Activated T-cell treated with anti-CD3 and anti-CD28 coated beads, Interleukin-2, amount 50 U/mL, for 72 hours (primary cell): ENCODE measurements around the gene NELFB. TPM values are rescaled to one million over a fixed set of nuclear protein-coding genes. Genes with fewer than 3 reads are reported as not detected.
A peak's percentile ranks its signal among the peaks of the same experiment; 100 is the strongest.

Experiments
- ATAC-seq, 2 donors: fragments of 150-1000 bp; cut with Tn5 transposase; replicated peaks in 1 of 2; 2 replicates each; pipeline ENCODE4 v1.10.0; 2021; ENCODE audit warnings: moderate library complexity in 2 of 2, mild to moderate bottlenecking in 1 of 2
- DNase-seq, 2 donors: peaks; one replicate each; pipeline ENCODE4 v3.0.0; 2021 to 2022; ENCODE audit warnings: mixed read lengths in 1 of 2
- H3K27ac Mint-ChIP-seq: one replicate; pipeline ENCODE4 v1.8.0; 2022; ENCODE audit warnings: mild to moderate bottlenecking, moderate library complexity, mixed read lengths
- H3K27me3 Mint-ChIP-seq: one replicate; pipeline ENCODE4 v1.8.0; 2022; ENCODE audit warnings: low read depth, mixed read lengths
- H3K36me3 Mint-ChIP-seq, 2 donors: one replicate each; pipeline ENCODE4 v1.8.0; 2022; ENCODE audit warnings: mixed read lengths in 2 of 2, mild to moderate bottlenecking in 1 of 2; ENCODE audit not compliant: insufficient read depth in 2 of 2
- H3K4me1 Mint-ChIP-seq: one replicate; pipeline ENCODE4 v1.8.0; 2022; ENCODE audit warnings: low read depth, mixed read lengths
- H3K4me3 Mint-ChIP-seq, 2 donors: one replicate each; pipeline ENCODE4 v1.8.0; 2022; ENCODE audit warnings: mild to moderate bottlenecking in 2 of 2, mixed read lengths in 2 of 2, moderate library complexity in 2 of 2
- H3K9me3 Mint-ChIP-seq, 2 donors: one replicate each; pipeline ENCODE4 v1.8.0; 2022; ENCODE audit warnings: mixed read lengths in 2 of 2
- total RNA-seq, 2 donors: library from RNA; stranded (reverse); gene quantifications; one replicate each; pipeline ENCODE4 v1.2.3, GENCODE V29; 2022

Gene NELFB
- total RNA-seq, 2 donors from 2014 or later: 53.1 to 56.6 TPM

DNA sequence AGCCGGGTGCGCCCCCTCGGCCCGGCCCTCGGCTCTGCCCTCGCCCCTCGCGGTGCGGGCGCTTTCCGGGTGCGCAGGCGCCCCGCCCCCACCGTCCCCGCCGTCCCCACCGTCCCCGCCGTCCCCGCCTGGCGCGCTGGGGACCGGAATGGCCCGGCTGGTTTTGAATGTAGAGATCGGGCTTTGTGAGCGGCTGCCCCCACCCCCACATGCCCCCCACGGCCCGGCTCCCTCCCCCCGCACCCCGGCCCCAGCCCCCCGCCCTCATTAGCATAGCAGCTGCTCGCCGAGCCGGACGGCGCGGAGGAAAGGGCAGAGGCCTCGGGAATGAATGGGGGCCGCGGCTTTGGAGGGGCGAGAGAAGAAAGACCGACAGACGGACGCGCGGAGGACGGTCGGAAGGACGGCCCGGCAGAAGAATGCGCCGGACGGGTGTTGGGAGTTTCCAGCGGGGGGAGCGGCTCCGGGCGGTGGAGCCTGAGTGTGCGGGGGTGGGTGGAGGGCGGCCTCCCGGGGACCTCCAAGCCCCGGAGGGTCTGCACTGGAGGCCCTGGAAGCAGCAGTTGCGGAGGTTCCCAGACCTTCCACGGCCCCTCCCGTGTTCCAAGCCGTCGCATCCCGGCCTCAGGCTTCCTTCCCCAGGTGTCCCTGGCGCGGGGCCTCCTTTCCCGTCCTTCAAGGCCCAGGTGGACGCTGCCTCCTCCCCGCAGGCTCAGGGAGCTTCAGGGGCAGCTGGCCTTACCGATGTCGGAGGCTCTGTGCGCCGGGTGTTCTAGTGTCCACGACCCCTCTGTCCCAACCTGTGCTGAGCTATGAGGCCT, 40.9 kb downstream of the NELFB start:
- H3K4me3 Mint-ChIP-seq: peak overlapping the region; percentile 25 to 82
- H3K27ac Mint-ChIP-seq: no peak overlapping the region
- H3K27me3 Mint-ChIP-seq: peaks cover 47% of the 10 kb centered on the region
- no peaks in the 10 kb centered on the region for H3K36me3 Mint-ChIP-seq
- no peak for DNase-seq
- no peaks in the 10 kb centered on the region for H3K9me3 Mint-ChIP-seq
- peak; percentile 34 to 48 for ATAC-seq
- peaks cover 19% of the 10 kb centered on the region for H3K4me1 Mint-ChIP-seq

DNA sequence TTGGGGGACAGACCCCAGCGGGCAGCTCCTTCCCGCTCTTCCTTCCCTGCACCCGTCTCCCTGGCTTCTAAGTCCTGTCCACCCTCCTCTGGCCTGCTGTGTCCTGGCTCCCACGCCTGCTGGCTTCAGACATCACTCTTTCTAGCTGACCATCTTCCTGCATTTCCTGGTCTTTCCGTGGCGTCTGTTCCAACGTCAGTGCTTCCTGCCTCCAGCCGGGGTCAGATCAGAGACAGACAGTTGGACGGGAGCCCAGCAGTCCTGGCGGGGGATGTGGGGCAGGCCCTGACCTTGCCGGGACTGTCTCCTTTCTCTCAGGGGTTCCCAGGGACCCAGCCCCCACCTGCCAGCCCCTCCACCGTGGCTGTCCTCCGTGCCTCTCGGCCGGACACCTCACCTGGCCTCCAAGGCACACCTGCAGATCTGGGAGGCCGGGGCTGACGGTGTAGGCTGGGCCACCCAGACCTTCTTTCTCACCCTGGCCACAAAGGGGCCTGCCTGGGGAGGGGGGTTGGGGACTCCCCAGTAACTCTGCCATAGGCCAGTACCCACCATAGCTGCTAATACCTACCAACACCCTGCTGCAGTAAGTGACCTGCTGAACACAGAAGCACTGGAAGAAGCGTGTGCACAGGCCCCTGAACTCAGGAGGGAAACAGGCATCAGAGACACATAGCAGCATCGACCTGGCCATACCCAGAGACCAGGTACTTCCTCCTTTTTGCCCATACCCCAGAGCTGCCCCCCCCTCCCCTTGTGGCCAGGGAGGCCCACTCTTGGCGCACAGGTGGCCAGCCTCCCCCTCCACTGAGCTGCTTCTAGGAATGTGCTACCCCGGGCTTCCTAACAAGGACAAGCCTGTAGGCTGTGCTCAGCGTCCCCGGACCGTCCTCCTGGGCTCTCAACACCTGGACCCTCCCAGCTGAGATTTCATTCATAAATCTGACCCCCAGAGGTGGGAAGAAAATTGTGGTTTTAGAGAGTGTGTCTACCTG, 41.8 kb downstream of the NELFB start:
- H3K27me3 Mint-ChIP-seq: peaks cover 47% of the 10 kb centered on the region
- no peaks in the 10 kb centered on the region for H3K9me3 Mint-ChIP-seq
- H3K36me3 Mint-ChIP-seq: no peaks in the 10 kb centered on the region
- no peak overlapping the region for H3K27ac Mint-ChIP-seq
- DNase-seq (no peak), ATAC-seq (no peak)
- peak overlapping the region; percentile 33 to 82 for H3K4me3 Mint-ChIP-seq
- peaks cover 19% of the 10 kb centered on the region for H3K4me1 Mint-ChIP-seq

DNA sequence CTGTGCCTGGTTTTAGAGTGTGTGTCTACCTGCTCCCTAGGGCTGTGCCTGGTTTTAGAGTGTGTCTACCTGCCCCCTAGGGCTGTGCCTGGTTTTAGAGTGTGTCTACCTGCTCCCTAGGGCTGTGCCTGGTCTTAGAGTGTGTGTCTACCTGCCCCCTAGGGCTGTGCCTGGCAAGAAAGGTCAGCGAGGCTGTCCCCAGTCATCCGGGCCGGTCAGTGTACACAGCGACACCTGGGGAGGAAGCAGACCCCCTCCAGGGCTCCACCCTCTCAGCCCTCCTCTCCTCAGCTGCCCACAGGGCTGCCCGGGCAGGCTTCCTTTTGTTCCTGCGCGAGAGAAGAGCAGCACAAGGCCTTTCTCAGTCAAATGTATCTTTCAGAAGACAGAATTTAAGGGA, 42.8 kb downstream of the NELFB start:
- Mint-ChIP-seq H3K9me3 (no peaks in the 10 kb centered on the region), H3K36me3 (no peaks in the 10 kb centered on the region), H3K27me3 (peaks cover 47% of the 10 kb centered on the region), H3K27ac (no peak overlapping the region), H3K4me3 (no peak overlapping the region), H3K4me1 (peaks cover 19% of the 10 kb centered on the region)
- no peak for DNase-seq
- no peak for ATAC-seq

DNA sequence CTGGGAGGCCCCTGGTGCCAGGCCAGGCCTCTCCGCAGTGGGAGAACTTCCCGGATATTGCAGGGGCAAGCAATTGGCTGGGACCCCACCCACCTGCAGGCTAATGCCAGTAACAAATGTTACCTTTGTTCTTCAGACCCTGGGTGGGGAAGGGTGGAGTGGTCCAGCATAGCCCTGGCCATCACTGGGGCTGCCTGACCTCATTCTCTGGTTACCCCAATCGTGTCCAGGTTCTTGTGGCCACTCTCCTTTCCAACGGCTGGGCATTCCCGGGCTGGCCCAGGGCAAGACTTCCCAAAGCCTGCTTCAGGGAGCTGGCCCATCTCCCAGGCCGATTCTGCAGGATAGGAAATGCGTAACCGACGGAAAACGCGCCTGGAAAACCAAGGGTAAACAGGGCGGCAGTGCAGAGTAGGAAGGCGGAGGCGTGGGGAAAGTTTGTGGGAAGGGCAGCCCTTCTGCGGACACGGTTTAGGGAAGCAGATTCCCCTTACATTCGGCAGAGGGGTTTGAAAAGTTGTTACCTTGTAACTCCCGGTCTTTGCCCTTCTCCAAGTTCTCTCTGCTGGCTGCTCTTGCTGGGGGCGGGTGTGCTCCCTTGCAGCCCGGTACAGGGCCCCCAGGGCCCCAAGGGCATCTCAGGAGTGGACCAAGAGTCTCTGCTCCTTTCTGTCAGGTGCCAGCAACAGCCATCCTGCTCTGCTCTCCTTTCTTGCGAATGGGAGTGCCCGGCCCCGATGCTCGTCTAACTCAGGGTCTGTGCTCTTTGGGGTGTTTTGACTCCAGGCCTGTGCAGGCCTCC, 43.5 kb downstream of the NELFB start:
- H3K4me3 Mint-ChIP-seq: no peak overlapping the region
- H3K4me1 Mint-ChIP-seq: peaks cover 19% of the 10 kb centered on the region
- no peaks in the 10 kb centered on the region for H3K9me3 Mint-ChIP-seq
- H3K27me3 Mint-ChIP-seq: peaks cover 40% of the 10 kb centered on the region
- ATAC-seq (no peak), DNase-seq (no peak)
- no peak overlapping the region for H3K27ac Mint-ChIP-seq
- H3K36me3 Mint-ChIP-seq: no peaks in the 10 kb centered on the region

DNA sequence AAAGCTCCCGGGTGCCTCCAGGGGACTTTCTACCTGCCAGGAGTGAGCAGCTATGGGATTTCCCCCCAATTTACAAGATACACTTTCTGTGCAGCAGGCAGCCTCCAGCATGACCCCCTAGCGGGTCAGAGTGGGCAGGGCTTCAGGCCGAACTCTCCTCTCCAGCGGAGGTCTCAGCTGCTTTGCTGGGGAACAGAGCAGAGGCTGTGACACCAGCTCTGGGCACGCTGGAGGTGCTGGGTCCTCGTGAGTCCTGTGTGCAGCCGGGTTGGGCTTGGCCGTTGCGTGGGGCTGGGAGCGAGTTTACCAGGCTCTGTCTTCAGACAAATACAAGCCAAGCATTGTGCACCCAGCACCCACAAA, 44.1 kb downstream of the NELFB start:
- H3K4me1 Mint-ChIP-seq: peaks cover 19% of the 10 kb centered on the region
- H3K4me3 Mint-ChIP-seq: no peak overlapping the region
- ATAC-seq (no peak), DNase-seq (no peak)
- H3K9me3 Mint-ChIP-seq: no peaks in the 10 kb centered on the region
- no peaks in the 10 kb centered on the region for H3K36me3 Mint-ChIP-seq
- peaks cover 38% of the 10 kb centered on the region for H3K27me3 Mint-ChIP-seq
- H3K27ac Mint-ChIP-seq: no peak overlapping the region

DNA sequence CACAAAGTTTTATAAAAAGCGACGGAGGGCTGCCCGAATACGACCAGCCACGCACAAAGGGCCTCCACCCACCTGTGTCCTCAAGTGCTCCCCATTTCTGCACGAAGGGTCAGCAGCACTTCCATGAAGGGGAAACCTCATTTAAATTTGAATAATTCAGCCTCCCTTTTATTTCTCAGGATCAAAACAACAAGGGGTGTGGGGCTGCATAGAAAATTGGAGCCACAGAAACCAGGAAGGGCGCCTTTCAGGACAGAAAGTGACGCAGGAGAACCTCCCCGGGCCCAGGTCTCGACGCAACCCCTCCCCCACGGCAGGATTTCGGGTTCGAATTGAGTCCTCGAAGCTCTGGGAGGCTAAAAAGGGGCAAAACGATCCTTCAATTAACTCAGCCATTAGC, 44.8 kb downstream of the NELFB start:
- peaks cover 38% of the 10 kb centered on the region for H3K27me3 Mint-ChIP-seq
- ATAC-seq (no peak), DNase-seq (no peak)
- H3K27ac Mint-ChIP-seq: no peak overlapping the region
- no peaks in the 10 kb centered on the region for H3K9me3 Mint-ChIP-seq
- no peaks in the 10 kb centered on the region for H3K36me3 Mint-ChIP-seq
- H3K4me3 Mint-ChIP-seq: peak overlapping the region; percentile 50 to 69
- peaks cover 15% of the 10 kb centered on the region for H3K4me1 Mint-ChIP-seq

DNA sequence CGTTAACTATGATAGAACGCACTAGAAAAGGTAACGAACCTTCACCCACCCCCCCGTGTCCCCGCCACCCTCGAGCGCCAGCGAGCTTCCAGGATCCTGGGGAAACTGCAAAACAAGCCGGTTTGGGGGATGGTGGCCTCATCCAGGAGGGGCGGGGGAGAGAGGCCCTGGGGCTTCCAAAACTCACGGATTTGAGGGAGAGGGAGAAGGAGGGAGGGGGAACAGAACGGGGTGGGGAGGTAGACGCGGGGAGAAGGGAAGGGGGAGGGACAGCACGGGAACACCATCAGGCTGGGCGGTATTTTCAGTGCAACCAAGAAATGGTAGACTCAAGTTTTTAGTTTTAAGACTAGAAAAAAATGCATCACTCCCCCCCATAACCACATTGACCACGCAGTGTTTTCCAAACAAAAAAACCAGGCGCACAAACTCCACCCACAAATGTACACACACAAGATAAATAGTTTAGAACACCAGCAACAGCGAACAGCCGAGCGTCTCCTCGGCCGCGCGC, 45.5 kb downstream of the NELFB start:
- H3K4me1 Mint-ChIP-seq: peaks cover 15% of the 10 kb centered on the region

DNA sequence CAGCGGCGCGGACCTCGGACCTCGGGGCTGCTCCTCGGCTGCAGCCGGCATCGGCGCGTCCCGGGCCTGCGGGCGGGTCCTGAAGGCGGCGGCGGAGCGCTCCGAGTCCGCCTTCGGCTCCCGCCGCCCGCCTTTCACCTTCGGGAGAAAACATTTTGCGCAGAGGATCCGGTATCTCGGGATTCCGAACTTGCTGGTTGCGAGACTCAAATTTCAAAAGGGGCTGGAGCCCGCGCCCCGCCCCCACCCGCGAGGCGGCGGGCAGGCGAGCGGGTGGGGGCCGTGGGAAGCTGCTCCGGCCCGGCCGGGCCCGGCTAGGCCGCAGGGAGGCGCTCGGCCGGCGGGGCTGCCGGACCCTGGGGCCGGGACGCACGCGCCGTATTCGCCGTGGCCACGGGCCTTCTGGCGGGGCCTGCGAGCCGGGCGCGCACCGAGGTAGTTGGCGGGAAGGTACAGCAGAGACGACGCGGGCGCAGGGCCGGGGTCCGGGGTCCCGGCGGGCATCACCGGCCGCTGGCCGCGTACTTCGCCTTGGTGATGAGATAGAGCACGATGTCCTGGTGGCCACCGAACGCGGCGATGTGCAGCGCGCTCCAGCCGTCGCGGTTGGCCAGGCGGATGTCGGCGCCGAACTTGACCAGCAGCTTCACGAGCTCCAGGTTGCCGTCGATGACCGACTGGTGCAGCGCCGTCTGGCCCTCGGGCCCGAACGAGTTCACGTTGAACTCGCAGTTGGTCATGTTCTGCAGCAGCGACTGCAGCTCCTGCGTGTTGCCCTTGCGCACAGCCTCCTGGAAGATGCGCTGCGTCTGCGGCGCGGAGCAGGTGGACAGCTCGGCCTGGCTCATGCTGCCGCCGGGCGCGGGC, 46.2 kb downstream of the NELFB start:
- no peaks in the 10 kb centered on the region for H3K9me3 Mint-ChIP-seq
- ATAC-seq (peak; percentile 27 to 31), DNase-seq (peak; percentile 44 to 51)
- H3K36me3 Mint-ChIP-seq: no peaks in the 10 kb centered on the region
- H3K4me3 Mint-ChIP-seq: peak overlapping the region; percentile 87 to 91
- H3K4me1 Mint-ChIP-seq: peaks cover 15% of the 10 kb centered on the region
- H3K27ac Mint-ChIP-seq: no peak overlapping the region
- peaks cover 37% of the 10 kb centered on the region for H3K27me3 Mint-ChIP-seq

More for the DNA sequence above, 45.5 kb downstream of the NELFB start:
- Mint-ChIP-seq H3K27ac (no peak overlapping the region), H3K36me3 (no peaks in the 10 kb centered on the region), H3K9me3 (no peaks in the 10 kb centered on the region), H3K27me3 (peaks cover 38% of the 10 kb centered on the region), H3K4me3 (peak overlapping the region; percentile 87 to 91)
- DNase-seq (no peak), ATAC-seq (no peak)

DNA sequence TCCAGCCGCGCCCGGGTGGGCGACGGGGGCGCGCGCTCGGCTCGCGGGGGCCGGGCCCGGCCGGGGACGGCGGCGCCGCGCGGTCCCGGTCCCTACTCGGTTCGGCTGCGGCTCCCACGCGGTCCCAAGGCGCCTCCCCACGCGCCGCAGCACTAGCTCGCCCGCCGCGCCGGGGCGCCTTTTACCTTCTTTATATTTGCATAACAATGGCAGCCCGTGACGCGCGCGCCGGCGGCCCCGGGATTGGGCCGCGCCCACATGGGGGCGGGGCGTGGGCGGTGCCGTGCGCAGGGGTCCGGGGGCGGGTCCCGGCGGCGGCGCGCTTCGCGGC, 47.0 kb downstream of the NELFB start, which contains the start of gene NRARP:
TSS of gene NRARP (minus strand) at position 154 of the 331 bp plus-strand sequence. CDS start 343 bp downstream, outside the sequence.
- no peaks in the 10 kb centered on the region for H3K36me3 Mint-ChIP-seq
- peaks cover 9% of the 10 kb centered on the region for H3K4me1 Mint-ChIP-seq
- ATAC-seq (peak; percentile 78 to 82), DNase-seq (peak; percentile 93 to 97)
- H3K27ac Mint-ChIP-seq: no peak within 1 kb of the TSS
- no peaks in the 10 kb centered on the region for H3K9me3 Mint-ChIP-seq
- peaks cover 29% of the 10 kb centered on the region for H3K27me3 Mint-ChIP-seq
- H3K4me3 Mint-ChIP-seq: peak within 1 kb of the TSS; percentile 87 to 91

DNA sequence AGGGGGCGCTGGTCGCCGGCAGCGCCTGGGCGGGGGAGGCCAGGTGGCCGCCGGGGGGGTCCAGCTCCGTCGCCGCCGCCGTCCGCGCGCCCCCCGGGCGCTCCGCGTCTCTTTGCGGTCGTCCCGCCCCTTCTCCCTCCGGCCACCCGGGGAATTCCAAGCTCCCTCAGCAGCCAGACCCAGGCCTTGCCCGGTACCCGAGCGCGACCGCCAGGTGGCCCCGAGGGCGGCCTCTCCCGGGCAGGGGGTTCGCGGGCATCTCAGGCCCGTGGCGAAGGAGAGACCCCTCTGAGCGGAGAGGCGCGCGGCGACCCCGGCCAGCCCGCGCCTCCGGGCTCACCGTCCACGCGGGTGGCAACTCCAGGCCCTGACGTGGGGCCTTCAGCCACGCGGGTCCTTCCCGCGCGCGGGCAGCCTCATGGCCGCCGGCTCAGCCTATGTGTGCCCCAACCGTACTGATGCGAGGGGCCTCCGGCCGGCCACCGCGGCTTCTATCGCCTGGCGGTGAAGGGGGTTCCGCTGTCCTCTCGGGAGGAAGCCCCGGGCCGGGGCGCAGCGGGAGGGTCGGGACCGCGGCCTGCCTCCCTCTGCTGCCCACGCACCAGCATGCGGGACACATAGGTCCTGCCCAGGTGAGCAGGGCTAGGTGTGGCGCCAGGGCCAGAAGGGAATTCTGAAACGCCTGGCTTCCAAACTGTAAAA, 47.5 kb downstream of the NELFB start:
- H3K36me3 Mint-ChIP-seq: no peaks in the 10 kb centered on the region
- DNase-seq (no peak), ATAC-seq (peak; percentile 50)
- H3K27ac Mint-ChIP-seq: no peak overlapping the region
- no peaks in the 10 kb centered on the region for H3K9me3 Mint-ChIP-seq
- peaks cover 13% of the 10 kb centered on the region for H3K4me1 Mint-ChIP-seq
- H3K27me3 Mint-ChIP-seq: peaks cover 24% of the 10 kb centered on the region
- H3K4me3 Mint-ChIP-seq: peak overlapping the region in 1 of 2 donors; percentile 14

DNA sequence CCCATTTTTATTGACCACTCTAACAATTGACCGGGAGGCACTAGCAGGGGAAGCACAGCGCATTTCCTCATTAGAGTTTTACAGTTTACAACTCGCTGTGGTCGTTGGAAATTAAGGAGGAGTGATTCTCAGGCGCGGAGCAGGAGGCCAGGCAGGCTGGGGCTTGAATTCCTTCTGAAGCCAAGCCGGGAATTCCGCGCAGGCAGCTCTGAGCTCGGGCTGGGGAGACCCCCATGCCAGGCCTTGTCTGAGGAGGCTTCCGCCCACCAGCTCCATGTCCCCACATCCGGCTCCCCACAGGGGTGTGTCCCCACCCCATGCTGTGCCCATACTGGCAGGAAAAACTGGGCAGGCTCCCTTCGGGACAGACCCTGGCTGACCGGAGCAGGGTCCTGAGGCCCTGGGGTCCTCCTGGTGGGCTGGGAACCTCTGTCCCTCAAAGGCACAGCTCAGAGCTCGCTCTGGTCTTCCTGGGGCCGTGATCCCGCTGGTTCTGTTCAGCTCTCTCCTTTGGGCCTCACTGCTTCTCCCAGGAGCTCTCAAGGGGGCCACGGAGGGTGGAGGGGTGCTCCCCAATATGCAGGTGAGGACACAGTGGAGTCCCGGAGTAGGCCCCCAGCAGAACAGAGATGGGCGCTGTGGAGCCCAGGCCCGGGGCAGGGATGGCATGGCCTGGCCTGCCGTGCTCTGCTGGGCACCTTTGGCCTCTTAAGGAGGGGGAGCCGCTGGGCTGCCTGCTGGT, 48.2 kb downstream of the NELFB start:
- DNase-seq (no peak), ATAC-seq (no peak)
- H3K27ac Mint-ChIP-seq: no peak overlapping the region
- no peaks in the 10 kb centered on the region for H3K9me3 Mint-ChIP-seq
- no peaks in the 10 kb centered on the region for H3K36me3 Mint-ChIP-seq
- H3K27me3 Mint-ChIP-seq: peaks cover 23% of the 10 kb centered on the region
- peaks cover 14% of the 10 kb centered on the region for H3K4me1 Mint-ChIP-seq
- H3K4me3 Mint-ChIP-seq: peak overlapping the region; percentile 14 to 31
